NCI-H1092 treated with DMSO at 0.1 percent for 48 hours (cell line): Measurements from ENCODE around the gene MROH7.

Experiments used
- DNase-seq: peaks from one replicate; lab custom pipeline; 2025; lab: John Stamatoyannopoulos, UW

Gene MROH7

DNA sequence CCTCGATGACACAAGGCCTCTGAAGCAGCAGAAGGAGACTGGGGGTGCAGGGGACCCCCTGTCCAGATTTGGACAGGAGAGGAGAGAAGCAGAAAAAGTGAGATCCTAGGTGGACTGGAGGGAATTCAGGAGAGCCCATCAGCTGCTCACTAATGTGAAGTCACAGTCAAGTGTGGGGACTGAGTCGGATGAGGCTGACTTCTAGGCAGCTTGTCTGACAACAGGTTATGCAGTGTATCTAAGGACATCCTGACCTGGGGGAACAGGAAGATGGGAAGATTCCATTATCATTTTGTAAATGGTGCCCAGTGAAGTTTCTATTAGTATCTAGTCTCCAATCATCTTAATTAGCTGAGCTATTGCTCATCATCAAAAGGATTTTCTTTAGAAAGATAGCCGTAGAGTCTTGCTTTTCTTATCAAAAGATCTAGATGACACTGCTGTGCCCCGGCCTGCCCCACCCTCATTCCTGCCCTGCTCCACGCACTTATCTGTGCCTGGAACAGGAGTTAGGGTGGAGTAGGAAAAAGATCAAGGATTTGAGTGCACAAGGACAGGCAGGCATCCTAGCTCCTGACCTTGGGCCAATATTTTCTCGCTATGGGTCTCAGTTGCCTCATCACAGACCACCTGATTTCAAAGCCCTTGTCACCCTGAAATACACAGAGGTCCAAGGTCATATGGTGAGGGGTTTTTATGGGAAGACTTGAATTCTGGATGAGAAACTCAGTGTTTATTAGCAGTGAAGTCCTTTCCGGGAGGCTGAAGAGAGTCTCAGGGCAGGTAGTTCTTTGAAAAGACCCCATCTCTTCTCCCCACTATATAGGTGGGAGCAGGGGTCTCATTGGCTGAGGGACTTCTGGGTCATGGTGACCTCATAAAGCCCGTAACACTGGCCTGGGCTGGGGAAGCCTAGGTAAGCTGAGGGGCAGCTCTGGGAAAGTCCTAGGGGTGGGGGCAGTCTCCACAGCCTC, at the start of gene MROH7:
MROH7 (plus strand) TSS at position 924 of the 974 bp plus-strand sequence. CDS start 11,141 bp downstream, outside the sequence.
- no peak for DNase-seq

- DNase-seq: no peak
Measured at GRCh38 chr1:54593571-54594160, 47.9 kb upstream of the MROH7 start.

- no peak for DNase-seq
Measured at GRCh38 chr1:54594463-54594862, 47.1 kb upstream of the MROH7 start.

- no peak for DNase-seq
Measured at GRCh38 chr1:54595956-54596498, 45.6 kb upstream of the MROH7 start.

DNA sequence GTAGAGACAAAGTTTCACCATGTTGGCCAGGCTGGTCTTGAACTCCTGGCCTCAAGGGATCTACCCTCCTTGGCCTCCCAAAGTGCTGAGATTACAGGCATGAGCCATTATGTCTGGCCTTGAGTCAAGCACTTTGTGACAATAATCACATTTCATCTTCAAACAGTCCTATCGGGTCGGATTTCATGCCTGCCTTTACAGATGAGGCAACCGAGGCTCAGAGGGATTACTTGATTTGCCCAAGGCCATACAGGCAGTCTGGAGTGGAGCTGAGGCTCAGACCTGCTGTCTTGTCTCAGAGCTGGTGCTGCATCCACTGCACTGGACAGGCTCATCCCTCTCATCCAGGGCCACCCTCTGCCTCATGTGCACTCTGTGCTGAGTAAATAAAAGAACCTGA, 44.8 kb upstream of the MROH7 start:
- DNase-seq: no peak

GRCh38 chr1:54597455-54598030, 44.0 kb upstream of the MROH7 start:
- no peak for DNase-seq

GRCh38 chr1:54599211-54599823, 42.3 kb upstream of the MROH7 start:
- DNase-seq: no peak

DNA sequence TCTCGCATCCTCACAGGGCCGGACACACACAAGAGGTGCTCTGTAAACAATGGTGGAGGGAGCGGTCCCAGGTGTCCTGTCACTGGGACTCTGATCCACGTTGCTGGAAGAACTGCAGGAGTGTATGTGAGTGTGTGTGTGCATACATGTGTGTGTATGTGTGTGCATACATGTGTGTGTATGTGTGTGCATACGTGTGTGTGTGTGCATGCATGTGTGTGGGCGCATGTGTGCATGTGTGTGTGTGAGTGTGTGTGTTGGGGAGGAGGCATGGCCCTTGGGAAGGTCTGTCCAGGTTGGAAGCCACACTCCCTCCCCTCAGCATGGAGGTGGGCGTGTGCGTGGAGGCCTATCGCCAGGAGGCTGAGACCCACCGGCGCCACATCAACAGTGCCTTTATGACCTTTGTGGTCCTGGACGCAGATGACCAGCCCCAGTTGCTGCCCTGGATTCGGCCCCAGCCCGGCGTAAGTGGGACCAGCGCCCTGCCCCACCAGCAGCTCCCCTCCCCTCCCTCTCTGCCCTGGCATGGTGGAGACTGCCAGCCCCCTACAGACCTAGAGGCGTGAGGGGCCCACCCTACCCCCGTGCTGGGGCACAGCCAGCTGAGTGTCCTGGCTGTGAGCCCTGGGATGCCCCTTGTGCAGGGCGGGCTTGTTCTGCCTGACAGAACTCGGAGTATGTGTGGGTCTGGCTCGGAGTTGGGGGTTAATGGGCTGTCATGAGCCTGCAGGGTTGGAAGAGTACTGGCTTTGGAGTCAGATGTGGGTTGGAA, 40.5 kb upstream of the MROH7 start:
- DNase-seq: no peak

DNA sequence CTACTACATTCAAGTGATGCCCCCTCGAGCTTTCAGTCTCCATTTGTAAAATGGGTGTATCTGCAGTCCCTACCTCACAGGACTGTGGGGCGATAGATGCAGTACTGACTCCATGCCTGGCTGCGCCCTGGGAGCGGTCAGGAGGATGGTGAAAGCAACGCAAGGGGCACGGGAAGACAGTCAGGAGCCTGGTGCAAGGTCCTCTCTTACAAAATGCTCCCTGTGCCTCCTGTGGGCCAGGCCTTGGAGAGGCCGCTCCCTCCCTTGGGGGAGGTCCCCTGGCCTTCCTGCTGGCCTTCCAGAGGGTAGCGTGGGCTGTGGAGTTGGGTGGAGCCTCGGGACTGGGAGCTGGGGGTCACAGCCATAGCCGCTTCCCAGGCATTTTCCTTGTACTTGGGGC, 39.9 kb upstream of the MROH7 start:
- DNase-seq: no peak

GRCh38 chr1:54602554-54602953, 39.0 kb upstream of the MROH7 start:
- no peak for DNase-seq

DNA sequence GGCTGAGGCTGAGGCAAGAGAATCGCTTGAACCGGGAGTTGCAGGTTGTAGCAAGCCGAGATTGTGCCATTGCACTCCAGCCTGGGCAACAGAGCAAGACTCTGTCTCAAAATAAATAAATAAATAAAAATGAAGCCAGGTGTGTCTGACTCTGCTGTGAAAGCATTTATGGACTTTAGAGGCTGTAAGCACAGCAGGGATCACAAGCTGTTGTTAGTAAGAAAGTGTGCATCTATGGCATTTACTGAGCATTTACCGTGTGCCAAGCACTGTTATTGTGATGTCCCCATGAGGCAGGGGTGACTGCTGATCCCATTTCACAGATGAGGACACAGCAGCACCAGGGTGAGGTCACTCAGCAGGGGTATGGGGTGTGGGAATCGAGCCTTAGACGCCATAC, 38.3 kb upstream of the MROH7 start:
- DNase-seq: no peak

- DNase-seq: no peak
Measured at GRCh38 chr1:54604051-54604450, 37.5 kb upstream of the MROH7 start.

GRCh38 chr1:54604572-54605370, 36.8 kb upstream of the MROH7 start:
- no peak for DNase-seq

- DNase-seq: no peak
Measured at GRCh38 chr1:54606096-54606989, 35.2 kb upstream of the MROH7 start.

- no peak for DNase-seq
Measured at GRCh38 chr1:54606990-54607325, 34.6 kb upstream of the MROH7 start.

GRCh38 chr1:54607821-54608565, 33.6 kb upstream of the MROH7 start:
- DNase-seq: no peak

DNA sequence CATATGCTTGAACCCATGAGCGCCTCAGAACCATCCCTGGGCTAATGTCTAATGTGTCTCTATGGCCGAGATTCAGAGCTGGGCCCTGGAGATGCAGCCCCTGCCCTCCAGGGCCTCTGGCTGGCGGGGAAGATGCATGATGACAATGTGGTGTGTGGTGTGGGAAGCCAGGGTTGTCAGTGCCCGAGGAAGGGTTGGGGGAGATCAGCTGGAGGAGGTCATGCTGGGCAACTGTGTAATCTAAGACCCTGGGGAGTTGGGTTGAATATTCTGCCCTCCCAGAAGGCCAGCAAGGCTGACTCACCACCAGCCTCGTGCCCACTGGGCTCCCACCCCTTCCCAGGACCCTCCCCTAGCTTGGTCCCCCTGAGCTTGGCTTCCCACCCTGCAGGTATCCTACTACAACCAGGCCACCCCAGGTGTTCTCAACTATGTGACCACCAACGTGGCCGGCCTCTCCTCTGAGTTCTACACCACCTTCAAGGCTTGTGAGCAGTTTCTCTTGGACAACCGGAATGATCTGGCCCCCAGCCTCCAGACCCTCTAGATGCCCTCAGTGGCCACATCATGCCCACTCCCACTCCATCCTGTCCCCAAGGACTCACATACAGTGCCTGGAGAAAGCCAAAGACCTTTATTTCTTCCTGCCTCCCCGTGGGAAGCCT, 32.9 kb upstream of the MROH7 start:
- DNase-seq: no peak

DNA sequence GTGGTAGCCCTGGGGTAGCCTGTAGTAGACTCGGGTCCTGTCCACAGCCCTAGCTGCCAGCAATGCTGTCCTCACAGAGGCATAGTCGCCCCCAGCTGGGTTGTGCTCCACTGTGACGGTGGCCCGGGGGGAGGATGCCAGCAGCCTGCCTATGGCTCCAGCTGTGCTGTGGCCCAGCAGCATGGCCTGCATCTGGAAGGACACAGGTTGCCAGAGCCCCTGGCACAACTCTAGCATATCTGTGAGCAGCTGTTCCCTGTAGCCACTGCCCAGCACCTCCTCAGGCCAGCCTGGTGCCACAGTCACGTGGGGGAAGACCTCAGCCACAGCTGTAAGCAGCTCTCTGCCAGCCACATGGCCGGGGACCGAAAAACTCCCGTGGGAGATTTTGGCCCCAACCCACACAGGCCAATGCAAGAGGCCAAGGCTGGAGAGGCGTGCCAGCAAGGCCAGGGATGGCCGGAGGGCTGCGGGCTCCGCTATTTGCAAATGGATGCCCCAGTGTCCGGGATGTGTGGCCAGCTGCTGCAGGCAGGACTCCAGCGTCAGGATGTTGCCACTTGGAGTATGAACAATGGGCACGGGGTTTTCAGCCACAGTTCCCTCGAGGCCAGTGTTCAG, 32.2 kb upstream of the MROH7 start:
- no peak for DNase-seq
